GM21576 (cell line): ENCODE results near the gene IQGAP2.

Source experiments
- ATAC-seq: cut with Tn5 transposase; IDR thresholded peaks from one replicate; pipeline ENCODE4 v1.9.1; 2021; ENCODE audit warnings: mild to moderate bottlenecking, moderate library complexity; ENCODE audit not compliant: unreplicated experiment

IQGAP2 gene

GRCh38 chr5:76443066-76443800 is 40.1 kb downstream of the IQGAP2 start:
- no peak for ATAC-seq

- ATAC-seq: no peak
These were observed 42.0 kb downstream of the IQGAP2 start for GRCh38 chr5:76445063-76445462.

- no peak for ATAC-seq
These were observed 42.7 kb downstream of the IQGAP2 start for GRCh38 chr5:76445830-76446229.

GRCh38 chr5:76446776-76447175 is 43.7 kb downstream of the IQGAP2 start:
- ATAC-seq: no peak

- ATAC-seq: no peak
These were observed 46.5 kb downstream of the IQGAP2 start for GRCh38 chr5:76449606-76450005.

GRCh38 chr5:76450054-76450453 is 47.0 kb downstream of the IQGAP2 start:
- ATAC-seq: no peak

- no peak for ATAC-seq
These were observed 48.1 kb downstream of the IQGAP2 start for GRCh38 chr5:76451031-76451701.

GRCh38 chr5:76455531-76456133 is 52.5 kb downstream of the IQGAP2 start:
- no peak for ATAC-seq

GRCh38 chr5:76456258-76456657 is 53.2 kb downstream of the IQGAP2 start:
- no peak for ATAC-seq

- no peak for ATAC-seq
These were observed 54.8 kb downstream of the IQGAP2 start for GRCh38 chr5:76457674-76458485.

GRCh38 chr5:76458486-76458830 is 55.4 kb downstream of the IQGAP2 start:
- no peak for ATAC-seq

GRCh38 chr5:76460104-76460503 is 57.0 kb downstream of the IQGAP2 start:
- no peak for ATAC-seq

- ATAC-seq: no peak
These were observed 59.1 kb downstream of the IQGAP2 start for GRCh38 chr5:76462097-76462667.

GRCh38 chr5:76467216-76467615 is 64.1 kb downstream of the IQGAP2 start:
- no peak for ATAC-seq

GRCh38 chr5:76468635-76469425 is 65.7 kb downstream of the IQGAP2 start:
- ATAC-seq: no peak

GRCh38 chr5:76469656-76470290 is 66.7 kb downstream of the IQGAP2 start:
- ATAC-seq: no peak

- ATAC-seq: no peak
These were observed 67.9 kb downstream of the IQGAP2 start for GRCh38 chr5:76470976-76471375.

- ATAC-seq: no peak
These were observed 68.3 kb downstream of the IQGAP2 start for GRCh38 chr5:76471406-76471805.

- ATAC-seq: no peak
These were observed 68.9 kb downstream of the IQGAP2 start for GRCh38 chr5:76471987-76472334.
